ENCODE results near the gene GDF10.

The GDF10 gene

DNA sequence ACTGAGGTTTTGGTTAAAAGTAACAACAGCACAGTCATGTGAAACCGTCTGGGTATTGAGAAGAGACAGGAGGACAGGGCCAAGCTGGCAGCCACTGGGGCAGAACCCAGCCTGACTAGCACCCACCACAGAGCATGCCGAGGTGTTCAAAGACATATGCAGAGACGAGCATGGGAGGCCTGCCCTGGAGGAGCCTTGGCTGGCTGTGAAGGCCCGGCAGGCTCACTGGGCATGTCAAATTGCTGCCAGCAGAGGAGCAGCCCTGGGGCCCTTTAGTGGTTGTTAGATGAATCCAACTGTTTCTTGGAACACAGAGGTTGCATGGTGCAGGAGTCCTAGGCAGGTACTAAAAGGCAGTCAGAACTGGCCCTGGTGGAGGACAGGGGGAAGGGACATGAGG, 17.3 kb downstream of the GDF10 start:
- no peak for DNase-seq

DNA sequence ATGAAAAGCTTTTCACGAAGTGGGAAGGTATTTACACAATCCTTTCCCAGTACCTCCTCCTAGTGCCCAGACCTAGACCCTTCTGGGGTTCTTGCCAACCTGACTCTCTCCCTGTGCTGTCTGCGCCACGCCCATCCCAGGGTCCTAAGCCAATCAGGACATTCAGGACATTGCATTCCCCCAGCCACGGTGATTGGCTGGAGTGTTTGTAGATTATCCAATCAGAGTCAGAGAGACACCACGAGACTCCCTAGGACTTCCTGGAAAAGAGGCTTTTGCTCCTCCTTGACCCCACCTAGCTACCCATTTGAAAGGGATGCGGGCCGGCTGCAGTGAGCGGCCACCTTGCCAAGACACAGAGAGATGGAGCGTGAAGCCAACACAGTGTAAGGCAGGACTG, 18.7 kb downstream of the GDF10 start:
- DNase-seq, result peak; percentile 6

DNA sequence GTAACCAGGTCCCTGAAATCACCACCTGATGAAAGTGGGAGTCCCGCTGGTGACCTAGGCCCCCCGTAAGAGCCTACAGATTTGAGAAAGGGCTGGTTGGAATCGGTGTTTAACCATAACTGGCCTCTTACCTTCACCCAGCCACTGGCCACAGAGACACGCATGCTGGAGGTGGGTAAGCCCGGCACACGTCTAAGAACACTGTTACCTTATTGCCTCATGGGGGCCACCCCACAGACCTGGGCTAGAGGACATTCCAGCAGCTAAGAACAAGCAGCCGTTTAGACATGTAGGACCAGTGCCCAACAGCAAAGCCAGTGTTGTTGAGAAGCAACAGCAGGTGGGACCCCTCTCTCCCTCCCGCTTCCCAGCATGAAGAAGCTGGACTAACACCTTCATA, 19.8 kb downstream of the GDF10 start:
- no peak for DNase-seq

DNA sequence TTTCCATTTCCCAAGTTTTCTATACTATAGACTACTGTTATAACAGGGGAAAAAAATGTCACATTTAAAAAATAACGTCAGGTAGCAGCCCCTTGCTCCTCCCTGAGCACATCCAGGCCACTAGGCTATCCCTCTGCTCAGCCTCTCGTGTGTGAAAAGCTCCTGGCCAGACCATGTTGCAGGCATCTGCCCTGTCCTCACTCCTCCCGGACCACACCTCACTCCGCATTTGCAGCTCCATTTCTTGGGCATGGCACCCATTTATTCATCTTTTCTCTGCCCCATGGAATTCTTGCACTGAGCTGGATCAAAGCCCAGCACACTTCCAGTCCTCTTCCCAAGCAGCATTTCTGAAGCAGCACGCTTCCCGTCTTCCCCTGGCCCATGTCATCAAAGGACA, 20.8 kb downstream of the GDF10 start:
- no peak for DNase-seq

DNA sequence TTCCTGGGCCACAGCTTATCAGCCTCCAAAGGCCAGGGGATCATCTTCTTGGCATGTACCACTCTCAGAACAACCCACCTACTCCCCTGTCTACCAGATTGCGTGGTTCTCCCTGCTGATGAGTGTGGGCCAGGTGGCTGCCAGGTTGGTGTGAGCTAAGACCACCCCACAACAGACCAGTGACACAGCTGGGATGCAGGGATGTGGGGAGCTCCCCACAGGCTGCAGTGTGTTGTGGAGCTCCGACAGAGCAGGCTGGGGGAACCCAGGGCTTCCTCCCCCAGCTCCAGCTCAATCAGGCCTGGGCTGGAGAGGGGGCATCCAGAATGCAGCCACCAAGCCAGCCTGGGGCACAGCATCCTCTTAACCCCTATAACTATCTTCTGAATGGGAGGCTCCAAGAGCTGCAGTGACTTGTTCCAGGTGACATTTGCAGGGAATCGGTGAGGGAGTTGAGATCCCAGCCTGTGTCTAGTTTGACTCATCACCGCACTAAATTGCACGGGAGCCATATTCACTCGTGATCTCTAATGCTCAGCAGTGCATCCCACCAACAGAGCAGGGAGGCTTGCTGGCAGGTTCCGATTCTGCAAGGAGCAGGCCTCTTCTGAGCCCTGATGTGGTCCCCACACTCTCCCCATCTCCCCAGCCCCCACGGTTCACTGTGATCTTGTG, 21.7 kb downstream of the GDF10 start:
- no peak for DNase-seq

DNA sequence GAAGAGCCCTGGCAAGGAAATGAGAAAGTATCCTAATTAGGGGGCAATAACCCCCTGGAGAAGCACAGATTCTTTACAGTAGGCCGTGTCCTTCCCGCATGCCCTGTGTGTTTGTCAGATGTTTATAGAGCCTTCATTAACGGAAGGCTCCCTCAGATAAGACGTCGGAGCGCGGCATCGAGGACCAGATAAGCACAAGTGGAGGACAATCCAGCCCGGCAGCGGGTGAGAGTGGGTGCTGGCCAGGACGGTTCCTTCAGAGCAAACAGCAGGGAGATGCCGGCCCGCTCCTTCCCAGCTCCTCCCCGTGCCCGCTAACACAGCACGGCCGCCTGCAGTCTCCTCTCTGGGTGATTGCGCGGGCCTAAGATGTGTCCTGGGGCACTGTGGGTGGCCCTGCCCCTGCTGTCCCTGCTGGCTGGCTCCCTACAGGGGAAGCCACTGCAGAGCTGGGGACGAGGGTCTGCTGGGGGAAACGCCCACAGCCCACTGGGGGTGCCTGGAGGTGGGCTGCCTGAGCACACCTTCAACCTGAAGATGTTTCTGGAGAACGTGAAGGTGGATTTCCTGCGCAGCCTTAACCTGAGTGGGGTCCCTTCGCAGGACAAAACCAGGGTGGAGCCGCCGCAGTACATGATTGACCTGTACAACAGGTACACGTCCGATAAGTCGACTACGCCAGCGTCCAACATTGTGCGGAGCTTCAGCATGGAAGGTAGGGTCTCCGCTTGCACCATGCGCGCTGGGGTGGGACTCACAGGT, 22.5 kb downstream of the GDF10 start, which contains the start of gene GDF2:
TSS of gene GDF2 (plus strand) at position 155 of the 762 bp plus-strand sequence. CDS start at position 370, 215 bp downstream.
- no peak for DNase-seq

DNA sequence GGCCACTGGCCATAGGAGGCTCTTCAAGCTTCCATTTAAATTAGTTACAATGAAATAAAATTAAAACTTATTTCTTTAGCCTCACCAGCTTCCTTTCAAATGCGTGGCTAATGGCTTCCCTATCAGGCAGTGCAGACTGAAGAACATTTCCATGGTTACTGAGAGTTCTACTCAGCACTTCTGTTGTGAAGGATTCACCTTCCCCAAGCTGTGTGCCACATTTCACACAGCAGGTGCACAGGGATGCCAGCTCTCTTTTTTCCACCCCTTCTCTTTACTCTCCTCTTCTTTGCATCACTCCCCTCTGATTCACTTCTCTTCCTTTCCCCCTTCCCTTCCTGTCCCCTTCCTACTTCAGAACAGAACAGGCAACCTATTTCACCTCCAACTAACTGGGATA, 23.1 kb downstream of the GDF10 start:
- no peak for DNase-seq

DNA sequence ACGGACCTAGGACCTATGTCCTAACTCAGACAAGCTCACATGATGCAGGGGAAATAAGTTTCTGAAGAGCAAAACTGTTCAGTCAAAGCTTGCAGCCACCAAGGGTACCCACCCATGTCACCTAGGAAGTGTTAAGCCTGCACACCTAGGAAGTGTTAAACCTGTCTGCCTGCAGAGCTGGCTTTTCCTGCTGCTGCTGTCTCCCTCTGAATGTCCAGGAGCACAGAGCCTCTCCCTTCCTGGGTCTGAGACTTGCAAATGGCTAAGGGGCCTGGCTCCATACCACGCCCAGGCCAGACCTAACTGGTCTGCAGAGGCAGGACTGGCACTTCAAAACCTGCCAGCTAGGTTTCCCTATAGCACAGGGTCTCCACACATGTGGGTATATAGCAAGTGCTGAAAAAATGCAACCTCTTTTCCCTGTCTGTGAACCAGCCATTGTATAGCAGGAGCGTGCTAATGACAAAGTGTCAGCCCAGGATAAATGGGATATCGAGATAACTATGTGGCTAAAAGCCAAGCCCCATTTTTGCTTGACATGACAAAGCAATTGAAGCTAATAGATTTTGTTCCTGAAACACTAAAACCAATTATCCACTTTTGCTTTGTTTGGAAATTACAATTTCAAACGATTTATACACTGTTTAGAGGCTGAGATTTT, 23.8 kb downstream of the GDF10 start:
- no peak for DNase-seq

DNA sequence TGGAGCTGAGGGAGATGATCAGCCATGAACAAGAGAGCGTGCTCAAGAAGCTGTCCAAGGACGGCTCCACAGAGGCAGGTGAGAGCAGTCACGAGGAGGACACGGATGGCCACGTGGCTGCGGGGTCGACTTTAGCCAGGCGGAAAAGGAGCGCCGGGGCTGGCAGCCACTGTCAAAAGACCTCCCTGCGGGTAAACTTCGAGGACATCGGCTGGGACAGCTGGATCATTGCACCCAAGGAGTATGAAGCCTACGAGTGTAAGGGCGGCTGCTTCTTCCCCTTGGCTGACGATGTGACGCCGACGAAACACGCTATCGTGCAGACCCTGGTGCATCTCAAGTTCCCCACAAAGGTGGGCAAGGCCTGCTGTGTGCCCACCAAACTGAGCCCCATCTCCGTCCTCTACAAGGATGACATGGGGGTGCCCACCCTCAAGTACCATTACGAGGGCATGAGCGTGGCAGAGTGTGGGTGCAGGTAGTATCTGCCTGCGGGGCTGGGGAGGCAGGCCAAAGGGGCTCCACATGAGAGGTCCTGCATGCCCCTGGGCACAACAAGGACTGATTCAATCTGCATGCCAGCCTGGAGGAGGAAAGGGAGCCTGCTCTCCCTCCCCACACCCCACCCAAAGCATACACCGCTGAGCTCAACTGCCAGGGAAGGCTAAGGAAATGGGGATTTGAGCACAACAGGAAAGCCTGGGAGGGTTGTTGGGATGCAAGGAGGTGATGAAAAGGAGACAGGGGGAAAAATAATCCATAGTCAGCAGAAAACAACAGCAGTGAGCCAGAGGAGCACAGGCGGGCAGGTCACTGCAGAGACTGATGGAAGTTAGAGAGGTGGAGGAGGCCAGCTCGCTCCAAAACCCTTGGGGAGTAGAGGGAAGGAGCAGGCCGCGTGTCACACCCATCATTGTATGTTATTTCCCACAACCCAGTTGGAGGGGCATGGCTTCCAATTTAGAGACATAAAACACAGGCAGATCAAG, 25.6 kb downstream of the GDF10 start:
- no peak for DNase-seq

DNA sequence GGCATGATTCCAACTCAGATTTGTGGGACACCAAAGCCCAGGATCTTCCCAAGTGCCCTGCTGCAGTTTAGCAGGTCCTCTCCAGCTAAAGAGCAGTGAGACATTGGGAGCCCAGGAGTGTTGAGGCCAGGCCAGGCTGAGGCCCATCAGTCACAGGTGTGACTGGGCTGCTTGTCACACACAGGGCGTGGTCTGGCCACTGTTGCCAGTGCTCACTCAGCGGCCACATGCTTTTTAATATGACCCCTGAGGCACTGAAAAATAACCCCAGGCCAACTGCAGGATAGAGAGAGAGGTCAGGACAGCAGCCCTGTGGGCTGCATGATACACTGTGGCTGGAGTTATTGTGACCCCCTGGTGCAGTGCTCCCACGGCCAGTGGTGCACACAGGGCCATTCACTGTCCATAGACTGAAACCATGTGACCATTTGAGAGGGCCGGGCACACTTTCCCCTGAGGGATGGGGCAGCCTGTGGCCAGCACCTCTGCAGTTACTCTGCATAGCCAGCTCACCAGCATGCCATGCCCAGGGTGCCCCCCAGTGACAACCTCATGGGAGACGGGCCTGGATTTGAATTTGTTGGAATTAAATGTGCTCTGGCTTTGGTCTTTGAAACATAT, 26.4 kb downstream of the GDF10 start:
- no peak for DNase-seq

DNA sequence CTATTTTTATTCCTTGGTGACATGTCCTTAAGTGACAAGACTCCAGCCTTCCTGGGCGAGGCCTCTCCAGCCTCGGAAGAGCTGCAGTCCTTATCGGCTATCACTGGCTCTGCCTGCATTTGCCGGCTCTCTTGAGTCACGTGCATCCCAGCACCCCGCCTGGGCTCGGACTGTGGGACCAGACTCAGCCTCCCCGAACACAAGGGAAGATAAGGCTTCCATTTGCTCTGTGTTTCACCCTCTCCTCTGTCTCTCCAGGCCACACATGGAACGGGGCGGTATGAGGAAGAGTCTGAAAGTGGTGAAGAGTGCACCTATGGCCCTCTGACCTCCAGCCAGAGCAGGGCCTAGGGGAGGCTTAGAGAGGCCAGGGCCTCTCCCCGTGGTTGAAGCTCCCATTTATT, 26.9 kb downstream of the GDF10 start:
- DNase-seq, result no peak

DNA sequence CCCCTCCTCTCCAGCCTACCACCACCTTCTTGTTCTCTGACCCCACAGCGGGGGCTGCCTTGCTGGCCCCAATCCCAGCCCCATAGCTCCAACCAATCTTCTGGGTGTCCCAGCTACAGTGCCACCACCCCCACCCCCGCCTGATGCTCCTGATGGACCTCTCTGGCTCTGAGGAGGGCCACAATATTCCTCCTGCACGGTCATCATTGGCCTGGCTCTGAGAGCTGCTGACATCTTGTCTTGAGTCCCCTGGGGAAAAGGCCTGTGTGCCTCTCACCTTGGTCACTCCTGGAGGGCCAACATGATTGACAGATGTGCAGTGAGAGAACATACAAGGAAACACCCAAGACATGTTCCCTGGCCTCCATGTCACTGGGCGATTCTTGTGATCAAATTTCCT, 29.9 kb downstream of the GDF10 start:
- no peak for DNase-seq

DNA sequence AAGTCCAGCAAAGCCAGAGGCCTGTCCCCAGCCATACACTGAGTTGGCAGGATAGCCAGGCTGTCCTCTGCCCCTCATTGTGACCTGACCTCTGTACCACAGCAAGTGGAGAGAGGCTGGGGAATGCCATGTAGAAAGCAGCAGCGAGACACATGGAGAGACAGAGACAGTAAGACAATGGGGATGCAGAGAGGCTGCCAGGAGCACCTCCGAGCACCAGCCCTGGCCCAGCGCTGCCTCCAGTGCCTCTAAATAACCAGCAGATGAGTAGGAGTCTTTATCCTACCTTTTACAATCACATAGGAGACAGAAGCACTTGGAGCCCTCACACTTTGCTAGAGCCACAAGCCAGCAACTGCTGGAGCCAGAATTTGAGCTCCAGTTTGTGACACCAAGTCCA, 30.4 kb downstream of the GDF10 start:
- DNase-seq, result no peak

DNA sequence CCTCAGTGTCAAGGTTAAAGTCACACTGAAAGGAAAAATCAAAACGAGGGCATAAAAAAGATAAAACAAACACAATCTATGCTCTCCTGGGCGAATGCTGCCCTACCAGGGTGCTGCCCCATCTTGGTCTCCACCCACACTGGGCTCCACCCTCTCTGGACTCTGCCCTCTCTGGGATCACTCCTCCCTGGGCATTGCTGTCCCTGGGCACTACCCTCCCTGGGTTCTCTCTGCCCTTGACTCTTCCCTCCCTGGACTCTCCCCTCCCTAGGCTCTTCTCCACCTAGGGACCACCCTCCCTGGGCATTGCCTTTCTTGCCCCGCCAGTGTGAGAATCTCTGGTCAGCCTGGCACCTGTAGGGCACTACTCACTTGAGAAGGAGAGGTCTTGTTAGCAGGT, 30.8 kb downstream of the GDF10 start:
- DNase-seq, result no peak

DNA sequence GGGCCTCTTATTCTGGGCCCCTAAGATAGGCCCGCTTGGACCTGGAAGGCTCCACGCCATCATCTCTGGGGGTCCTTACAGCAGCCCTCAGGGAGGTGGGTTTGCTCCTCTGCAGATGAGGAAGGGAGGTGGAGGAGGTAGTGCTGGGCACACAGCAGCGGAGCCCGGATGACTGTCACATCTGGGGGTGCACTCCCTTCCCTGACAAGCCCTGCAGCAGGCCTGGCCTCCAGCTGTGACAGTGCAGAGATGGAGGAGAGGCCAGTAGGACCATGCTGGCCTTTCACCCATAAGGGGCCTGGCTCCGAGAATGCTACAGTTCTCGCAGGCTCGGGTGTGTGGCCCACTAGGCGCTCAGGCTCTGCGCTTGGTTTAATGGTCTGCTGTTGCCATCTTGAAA, 31.5 kb downstream of the GDF10 start:
- DNase-seq, result no peak

DNA sequence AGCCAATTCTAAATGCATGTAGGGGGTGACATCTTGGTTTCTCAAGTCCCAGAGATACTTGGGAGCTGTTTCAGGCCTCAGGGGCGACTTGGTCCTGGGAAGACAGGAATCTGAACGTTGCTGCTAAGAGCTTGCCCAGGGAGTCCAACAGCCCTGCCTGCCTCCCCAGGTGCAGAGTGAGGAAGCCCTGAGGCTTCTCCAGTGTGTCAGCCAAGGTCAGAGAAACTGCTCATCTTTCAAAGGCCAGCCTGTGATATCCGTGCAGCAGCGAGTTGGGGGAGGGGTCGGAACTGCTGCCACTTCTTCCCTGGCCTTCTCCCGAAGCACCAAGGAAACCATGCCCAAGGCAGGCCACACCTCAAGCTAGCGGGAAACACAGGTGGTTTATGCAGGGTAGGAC, 32.0 kb downstream of the GDF10 start:
- DNase-seq, result no peak

DNA sequence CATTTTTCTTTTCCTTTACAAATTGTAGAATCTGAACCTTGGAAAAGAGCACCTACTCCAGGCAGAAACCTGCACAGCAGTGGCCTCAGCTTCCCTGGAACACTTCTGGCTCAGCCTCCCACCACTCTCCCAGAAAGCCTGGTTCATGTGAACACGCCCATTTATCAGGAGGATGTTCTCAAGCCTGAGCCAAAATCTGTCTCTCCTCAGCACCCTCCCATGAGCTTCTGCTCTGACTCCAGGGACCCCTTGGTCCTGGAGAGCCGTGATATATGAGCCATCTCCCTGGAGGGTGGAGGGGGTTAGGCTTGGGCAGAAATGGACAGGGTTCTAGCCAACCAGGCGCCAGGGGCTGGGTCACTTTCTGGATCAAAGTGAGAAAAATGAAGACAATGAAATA, 32.4 kb downstream of the GDF10 start:
- no peak for DNase-seq

DNA sequence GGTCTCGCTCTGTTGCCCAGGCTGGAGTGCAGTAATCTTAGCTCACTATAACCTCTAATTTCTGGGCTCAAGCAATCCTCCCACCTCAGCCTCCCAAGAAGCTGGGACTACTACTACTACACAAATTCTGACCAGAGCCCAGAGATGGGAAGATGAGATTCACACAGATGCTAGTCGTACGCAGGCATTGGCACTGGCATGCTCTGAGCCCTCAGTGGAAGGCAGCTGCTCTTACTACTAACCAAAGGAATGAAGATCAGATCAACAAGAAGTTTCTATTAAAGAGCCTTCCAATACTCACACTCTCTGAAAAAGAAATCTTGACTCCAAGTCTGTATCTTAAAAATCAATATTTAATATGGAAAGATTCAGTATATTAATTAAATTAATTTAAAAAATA, 32.9 kb downstream of the GDF10 start:
- DNase-seq, result no peak

DNA sequence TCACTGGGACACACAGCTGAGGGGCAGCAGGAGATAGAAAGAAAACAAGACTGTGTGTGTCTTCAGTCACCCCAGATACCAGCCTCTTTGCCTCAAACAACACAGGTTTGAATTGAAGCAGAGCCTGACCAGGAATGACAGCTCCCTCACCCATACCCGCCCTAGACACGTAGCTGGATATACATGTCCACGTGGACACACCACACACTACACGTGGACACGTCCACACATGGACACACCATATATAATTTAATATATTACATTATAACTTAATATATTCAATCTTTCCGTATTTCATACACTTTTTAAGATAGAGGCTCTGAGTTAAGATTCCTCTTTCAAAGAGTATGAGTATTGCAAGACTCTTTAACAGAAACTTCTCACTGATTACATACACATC, 33.5 kb downstream of the GDF10 start:
- DNase-seq, result no peak

DNA sequence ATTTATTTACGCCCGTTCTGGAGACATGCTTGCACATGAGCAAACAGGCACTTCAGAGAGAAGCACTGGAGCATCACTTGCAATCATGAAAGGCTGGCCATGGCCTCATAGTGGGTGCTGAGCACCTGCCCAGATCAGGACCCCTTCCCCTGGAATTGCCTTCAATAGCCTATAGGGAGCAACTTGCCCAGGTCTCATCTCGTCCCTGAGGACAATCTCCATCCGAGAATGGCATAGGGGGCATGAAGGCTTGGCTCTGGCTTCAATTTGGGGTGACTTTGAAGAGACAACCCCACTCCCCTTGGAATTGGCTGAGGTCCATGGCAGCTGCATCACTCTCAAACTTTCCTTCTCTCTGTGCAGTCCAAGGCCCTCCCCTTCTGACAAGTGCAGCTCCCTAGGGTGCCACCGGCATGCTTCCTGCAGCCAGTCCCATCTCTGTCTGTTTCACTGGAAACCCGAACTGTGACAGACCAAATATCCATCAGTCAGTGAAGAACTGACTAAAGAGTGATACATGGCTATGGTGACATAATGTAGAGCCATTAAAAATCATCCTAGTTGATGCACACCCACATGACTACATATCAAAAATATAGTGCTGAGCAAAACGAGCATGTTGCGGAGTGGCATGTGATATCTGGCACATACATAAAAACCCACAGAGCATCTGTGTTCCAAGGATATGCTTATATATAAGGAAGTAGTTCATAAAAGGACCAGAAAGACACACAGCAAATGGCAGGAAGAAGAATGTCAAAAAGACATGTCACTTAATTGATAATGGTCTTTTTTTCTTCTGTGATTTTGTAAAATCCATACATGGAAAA, 34.7 kb downstream of the GDF10 start:
- DNase-seq, result no peak

DNA sequence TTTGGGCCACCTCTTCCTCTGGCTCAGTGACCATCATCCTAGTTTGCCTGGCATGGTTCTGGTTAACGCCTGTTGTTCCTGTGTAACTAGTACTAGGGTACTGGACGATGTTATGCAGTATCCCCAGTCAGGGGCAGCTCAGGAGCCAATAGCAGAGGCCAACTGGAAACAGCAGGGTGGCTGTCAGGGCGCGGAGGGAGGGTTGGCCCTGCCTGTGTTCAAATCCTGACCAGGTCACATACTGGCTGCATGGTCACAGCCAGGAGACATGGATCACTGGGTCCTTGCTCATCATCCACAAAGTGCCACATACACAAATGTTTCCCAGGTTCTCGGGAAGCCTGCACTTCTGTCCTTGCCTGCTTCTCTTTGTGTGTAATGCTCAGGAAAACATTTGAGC, 35.9 kb downstream of the GDF10 start:
- DNase-seq, result no peak

Measured in fibroblast of skin of right quadriceps (primary cell).